GM18861 (cell line): ENCODE data around the gene SERPINB12.

Source experiments
- ATAC-seq: cut with Tn5 transposase; IDR thresholded peaks from one replicate; pipeline ENCODE4 v1.9.1; 2021; ENCODE audit not compliant: unreplicated experiment

The SERPINB12 gene, protein sequence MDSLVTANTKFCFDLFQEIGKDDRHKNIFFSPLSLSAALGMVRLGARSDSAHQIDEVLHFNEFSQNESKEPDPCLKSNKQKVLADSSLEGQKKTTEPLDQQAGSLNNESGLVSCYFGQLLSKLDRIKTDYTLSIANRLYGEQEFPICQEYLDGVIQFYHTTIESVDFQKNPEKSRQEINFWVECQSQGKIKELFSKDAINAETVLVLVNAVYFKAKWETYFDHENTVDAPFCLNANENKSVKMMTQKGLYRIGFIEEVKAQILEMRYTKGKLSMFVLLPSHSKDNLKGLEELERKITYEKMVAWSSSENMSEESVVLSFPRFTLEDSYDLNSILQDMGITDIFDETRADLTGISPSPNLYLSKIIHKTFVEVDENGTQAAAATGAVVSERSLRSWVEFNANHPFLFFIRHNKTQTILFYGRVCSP

DNA sequence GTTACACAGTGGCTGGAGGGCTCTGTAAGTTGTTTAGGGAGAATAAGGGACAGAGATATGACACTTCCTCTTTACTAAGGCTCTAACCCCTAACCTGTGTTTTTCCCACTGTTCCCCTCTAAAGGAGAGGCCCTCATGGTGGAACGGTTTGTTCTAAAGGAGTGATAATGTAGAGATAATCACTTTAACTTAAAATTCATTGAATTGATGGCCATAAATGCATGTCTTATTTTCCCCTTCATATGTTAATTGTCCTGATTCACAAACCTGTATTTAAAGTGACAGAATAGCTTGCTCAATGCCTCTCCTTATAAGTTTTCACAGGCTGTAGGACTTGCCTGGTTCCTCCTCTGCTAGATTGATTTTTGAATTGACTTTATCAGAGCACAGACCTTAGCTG, at the start of gene SERPINB12:
Gene SERPINB12, plus strand, starts transcription at position 301 of the 400 bp plus-strand sequence. CDS start 13,791 bp downstream, outside the sequence.
- no peak for ATAC-seq

DNA sequence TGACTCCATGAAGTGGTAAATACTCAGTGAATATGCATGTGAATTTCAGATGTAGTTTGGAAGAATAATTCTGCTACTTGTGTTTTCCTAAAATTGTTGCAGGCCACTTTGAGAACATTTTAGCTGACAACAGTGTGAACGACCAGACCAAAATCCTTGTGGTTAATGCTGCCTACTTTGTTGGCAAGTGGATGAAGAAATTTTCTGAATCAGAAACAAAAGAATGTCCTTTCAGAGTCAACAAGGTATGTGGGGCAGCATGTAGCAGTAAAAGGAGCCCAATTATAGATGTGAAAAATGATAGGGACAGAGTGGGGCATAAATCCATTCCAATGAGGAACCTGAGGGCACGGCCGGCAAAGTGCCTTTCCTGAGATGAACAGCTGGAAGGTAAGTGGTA, 49.3 kb upstream of the SERPINB12 start:
- ATAC-seq, result no peak

DNA sequence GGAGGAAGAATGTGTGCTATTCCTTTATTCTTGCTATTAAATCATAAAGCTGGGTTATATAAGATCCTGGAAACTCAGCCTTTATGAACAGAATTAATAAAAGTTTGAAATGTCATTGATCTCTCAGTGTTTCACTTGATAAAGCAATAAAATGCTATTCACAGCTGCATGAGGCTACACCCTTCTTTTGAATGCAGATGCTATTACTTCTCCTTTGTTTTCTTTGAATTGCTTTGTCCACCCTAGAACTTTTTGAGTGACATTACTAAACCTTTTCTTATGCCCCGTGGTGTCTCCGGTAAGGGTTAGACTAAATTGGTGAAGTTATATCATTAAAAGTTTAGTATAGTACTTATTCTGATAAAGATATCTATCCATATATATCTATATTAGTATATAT, 46.5 kb upstream of the SERPINB12 start:
- no peak for ATAC-seq

DNA sequence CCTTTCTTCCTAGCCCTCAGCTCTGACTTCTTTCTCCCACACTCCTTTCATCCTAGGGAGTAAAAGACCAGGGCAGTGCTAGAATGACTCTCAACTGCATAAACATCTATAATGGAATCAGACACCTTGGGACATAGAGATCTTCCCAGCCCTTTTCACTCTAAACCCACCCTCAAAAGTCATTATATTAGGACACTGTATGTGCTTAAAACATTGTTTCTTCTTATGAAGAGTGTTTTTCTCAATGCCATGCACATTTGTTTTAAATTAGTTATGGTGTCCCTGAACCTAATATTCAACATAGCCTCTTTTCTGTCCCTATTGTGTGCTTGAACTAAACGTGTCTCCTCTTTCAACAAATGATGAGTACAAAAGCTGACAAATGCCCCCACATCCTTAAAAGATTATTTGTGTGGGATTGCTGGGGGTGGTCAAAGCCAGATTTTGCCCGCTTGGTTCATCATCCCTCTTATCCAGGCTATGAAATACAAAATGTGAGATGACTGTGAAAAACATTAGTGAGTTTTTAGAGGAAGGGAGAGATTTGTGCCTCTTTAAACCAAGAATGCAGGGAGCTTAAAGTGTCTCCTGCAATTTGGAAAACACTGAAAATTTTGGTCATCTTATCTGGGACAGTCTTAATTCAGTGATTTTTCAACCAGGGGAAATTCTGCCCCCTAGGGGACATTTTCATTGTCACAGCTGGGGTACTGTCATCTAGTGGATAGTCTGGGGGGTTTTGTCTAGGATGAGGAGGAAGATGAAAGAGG, 36.4 kb upstream of the SERPINB12 start:
- no peak for ATAC-seq

DNA sequence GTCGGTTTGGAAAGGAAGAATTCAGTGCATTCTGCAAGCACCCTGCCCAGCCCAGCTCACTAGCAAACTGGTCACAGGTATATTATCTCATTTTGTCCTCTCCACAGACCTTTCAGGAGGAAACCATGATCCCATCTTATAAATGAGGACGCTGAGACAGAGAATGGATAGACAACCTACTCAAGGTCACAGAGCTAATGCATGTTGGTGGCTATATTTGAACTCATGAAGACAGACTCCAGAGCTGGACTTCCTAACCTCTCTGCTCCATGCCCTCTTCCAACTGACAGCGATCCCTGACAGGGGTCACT, 35.9 kb upstream of the SERPINB12 start:
- ATAC-seq, result no peak

DNA sequence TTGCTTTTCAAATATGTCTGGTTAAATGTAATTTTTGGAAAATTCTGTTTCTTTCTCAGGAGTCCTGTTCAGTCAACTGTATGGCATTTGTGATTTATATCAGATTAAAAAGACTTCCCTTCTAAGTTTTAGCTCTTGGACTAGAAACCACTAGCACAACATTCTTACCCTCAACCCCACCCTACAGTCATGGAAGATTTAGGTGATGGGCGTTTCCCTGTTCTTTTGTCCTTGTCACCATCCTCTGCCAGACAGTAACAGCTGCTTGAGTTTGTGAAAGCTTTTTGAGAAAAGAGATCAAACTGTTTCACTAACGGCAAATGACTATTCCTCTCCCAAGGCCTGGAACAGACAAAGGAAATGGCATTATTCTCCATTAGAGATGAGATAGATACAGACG, 33.6 kb upstream of the SERPINB12 start:
- ATAC-seq, result no peak

DNA sequence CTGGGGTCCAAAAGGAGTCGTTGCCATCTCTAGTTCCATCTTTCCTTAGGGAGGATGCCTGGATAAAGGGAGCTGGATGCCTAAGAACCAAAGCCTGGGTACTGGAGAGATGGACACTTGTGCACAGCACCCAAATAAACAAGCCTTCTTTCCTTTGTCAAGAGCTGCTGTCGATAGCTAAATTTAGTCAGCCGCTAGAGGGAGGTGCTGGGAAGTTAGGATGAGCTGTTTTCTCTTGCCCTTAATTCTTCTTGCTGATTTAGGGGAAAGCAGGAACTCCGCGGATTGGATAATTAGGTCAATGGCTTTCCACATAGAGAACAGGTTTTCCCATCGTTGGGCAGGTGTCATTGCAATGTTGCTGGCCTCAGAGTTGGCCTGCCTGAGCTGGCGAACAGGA, 30.9 kb upstream of the SERPINB12 start:
- no peak for ATAC-seq

DNA sequence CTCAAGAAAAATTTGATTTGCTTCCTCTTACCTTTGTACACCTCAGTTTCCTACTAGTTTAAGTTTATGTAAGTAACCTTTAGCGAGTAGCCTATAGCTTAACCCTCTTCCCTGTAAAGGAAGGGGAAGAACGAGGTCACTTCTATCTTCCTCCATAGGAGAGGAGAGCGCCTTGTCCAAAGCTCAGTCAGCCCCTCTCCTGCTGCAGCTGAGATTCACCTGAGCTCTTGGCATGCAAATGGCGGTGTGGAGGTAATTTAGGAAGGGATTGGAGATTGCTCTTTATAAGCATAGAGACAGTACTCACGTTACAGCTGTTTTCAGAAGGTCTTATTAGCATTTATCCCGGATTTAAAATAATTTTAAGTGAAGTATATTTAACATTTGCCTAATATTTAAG, 27.8 kb upstream of the SERPINB12 start:
- no peak for ATAC-seq

DNA sequence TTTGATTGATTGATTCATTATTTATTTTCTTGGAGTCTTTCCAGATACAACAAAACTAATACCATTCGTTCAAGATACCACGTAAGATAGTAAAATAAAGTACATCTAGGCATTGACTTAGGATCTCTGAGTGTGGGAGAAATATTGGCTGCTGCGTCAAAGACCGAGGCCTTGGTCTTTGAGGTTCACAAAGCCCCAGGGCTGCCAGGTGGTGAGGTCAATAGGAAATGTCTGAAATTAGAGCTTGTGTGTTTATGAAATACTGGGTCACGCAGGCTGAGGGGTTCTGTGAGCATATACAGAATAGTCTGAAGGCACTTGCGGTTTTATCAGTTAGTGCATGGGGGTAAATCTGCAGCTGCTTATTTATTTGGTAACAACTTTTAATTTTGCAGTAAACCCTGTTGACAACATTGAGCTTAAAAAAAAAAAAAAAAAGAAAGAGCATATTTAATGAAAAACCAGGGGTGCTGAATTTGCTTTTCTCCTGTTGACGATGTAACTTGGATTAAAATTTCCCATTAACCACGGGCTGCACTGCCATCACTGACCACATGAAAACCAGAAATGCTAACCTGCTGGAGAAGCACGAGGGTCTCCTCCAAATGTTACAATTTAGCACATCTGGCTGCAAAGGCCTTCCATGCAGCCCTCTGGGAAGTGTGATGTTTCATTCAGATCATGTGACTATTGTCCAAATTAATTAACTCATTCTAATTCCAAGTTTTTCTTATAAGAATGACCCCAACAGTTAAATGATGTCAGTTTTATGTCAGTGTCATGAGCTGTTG, 27.1 kb upstream of the SERPINB12 start:
- no peak for ATAC-seq

DNA sequence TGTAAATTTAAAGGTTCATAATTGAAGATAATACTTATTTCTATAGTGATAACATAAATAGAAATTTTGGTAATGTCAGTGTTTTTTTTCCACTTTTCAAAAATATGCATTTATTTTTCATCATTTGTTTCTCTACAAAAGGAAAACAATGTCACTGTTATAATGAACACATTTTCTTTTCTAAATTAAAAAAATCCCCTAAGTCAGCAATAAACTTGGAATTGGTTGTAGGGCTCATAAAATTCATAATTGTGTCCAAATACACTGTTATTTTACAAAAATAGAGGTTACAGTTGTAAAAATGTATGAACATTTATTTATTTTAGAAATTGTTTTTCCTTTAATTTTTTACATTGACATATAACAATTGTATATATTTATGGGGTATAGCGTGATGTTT, 26.4 kb upstream of the SERPINB12 start:
- no peak for ATAC-seq

DNA sequence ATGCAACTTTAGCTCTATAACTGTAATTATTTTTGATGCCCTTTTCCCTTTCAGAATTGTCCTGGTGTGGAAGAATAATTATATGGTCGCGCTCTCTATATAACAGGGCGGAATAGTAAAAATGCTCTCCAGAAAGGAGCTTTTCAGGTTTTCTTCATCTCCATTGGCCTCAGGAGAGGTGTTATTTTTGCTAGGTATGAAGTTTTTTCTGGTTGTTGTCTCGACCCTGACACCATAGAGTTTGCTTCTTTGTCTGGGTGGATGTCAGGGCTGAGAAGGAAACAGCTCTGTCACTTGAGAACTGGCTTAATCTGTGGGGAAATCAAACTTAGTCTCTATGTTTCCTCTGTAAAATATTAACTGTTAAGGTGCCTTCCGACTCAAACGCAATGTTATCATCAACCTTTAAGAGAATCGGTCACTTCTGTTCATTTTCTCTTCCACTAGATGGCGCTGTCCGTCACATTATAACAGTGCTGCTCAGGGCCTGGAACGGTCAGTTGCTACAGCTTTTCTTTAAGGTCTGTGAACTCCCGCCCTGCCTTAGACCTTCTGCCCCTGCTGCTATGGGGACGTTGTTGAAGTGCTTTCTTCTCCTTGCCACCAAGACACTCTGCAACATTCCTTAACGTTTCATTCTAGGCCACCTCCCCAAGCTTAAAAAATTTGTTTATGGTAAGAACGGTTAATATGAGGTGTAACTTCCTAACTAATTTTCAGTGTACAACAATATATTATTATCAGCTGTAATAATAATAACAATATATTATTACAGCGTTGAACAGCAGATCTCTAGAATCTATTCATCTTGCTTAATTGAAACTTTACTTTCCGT, 23.8 kb upstream of the SERPINB12 start:
- peak; percentile 94 for ATAC-seq

DNA sequence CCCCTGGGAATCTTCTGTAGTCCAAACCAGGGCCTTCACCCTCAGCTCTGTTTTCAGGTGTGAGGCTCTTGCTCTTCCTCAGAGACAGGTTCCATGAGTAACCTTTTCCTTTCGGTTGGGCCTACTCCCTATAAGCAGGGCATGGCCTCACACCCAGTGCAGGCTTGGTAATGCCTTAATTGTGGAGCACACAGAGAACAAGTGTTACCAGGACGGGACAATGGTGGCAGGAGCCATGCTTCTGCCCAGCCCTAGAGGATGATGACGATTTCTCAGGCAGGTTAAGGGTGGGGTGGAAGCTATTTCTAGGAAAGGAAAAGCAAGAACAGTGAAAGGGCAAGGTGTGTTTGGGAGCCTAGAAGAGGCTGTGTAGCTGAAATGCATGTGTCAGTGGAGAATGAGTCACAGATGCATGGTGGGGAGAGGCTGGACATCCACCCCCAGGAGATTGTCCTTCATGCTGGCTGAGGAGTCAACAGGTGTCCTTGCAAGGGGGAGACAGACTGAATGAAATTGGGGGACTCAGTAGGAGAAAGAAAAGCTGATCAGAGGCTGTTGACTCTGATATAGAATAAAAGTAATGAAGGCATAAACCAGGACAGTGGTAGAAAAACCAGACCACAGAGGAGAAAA, 22.0 kb upstream of the SERPINB12 start:
- no peak for ATAC-seq

DNA sequence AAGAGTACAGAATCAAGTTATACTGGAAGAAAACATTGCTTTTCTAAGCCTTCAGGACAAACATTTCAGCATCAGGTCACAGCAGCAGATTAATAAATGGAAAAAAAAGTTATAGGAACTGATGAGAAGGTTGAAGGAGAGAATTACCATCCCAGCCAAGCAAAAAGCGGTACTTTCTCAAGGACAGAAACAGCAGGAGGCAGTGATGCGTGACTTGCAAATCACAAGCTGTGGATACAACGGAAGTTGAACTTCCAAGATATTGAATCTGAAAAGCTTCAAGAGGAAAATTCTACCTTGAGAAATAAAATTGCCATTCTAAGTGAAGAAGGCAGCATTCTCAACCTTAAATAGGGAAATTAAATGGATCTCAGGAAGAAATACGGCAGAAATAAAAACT, 18.5 kb upstream of the SERPINB12 start:
- ATAC-seq, result no peak

DNA sequence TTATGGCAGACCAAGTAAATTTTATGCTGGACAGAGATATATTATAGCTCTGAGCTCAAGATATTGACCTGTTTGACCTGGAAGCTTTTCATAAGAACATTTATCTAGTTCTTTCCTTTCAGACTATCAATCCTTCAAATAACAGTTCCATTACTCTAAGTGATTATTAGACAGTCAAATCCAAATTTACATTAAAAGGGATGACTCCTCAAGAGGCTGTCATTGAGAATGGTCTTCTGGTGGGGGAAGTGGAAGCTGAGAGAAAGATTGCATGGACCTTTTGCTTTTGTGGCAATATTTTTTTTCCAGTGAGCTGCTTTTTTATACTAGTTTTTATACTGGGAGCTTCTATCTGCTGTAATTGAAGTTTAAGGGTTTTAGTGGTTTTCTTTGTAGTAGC, 14.9 kb upstream of the SERPINB12 start:
- ATAC-seq, result no peak

DNA sequence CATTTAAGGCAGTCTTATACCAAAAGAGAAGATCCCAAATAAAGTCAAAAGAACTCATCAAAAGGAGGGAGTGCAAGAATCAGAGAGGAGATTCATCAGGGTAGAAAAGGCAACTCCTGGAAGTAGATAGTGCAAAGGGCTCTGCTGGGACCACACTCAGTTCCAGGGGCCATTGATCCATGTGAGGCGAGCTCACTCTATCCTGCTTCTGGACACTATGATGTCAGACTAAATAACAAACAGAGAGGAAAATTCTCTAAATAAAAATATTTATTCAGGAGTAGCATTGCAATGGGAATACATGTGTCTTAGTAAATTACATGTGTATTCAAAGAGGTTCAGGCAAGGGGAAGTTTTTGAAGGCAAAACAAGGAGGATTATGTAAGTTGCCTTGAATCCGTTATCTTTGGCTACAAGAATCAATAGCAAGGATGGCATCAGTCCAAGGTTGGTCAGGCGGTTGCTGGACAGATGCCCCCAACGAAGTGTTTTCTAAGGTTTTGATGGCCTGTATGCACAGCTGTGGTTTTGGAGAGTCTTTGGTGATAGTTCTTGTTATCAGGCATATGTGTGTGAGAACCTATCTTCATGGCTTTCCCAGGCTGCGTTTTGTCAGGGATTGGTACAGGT, 13.2 kb upstream of the SERPINB12 start:
- no peak for ATAC-seq

DNA sequence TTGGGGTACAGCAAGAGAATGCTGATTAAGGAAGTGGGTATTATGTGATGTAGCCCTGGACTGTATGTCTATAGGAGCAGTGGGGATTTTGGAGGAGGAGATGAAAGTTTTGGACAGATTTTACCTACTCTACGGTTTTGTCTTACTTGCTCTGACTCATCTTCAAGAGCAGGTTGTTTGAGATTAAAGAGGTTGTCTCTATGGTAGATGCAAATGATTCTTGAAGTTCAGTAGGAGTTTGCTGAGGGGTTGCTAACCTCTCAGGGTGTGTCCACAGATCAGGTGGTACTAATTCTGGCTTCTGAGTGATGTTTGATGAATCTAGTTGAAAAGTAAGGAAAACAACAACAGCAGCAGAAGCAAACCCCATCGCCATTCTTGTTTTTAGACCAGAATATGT, 9.7 kb upstream of the SERPINB12 start:
- no peak for ATAC-seq

DNA sequence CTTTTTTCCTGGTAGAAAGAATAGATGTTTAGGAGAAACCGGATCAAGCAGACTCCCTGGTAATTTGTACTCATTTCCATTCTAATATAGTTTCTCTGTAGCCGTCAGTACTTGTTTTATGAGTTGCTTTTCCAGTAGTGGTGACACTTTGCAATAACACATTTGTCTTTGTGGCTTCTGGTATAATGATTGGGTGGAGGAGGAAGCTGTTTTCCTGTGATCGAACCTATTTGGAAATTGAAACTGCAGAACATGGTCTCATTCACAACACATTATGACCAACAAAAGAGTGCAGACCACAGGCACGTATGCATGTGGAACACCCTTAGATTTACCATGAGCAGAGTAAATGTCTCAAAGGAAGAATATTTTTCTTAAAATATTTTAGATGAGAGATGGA, 7.6 kb upstream of the SERPINB12 start:
- no peak for ATAC-seq

DNA sequence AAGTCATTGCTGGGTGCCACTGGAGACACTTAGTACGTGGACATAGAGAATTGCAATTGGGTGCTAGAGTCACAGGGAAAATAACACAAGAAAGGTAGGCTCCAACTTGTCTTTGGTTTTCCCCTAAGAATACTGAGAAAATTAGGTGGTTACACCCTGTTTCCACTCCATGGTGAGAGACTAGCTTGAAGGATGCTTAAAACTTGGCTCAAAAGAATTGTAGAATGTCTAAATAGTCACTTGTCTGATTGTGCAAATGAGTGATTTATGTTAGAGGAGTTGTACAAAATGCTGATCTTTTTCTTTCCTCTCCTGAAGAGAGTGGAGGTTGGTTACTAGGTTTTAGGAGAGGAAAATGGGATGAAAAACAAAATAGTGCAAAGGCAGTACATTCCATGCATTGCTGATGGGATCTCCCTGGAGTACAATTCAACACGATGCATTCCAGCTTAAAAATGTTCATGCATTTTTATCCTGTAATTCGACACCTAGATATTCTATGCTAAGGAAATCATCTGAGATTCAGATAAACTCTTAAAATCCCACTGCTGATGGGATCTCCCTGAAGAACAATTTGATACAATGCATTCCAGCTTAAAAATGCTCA, 2.2 kb upstream of the SERPINB12 start:
- ATAC-seq, result no peak

DNA sequence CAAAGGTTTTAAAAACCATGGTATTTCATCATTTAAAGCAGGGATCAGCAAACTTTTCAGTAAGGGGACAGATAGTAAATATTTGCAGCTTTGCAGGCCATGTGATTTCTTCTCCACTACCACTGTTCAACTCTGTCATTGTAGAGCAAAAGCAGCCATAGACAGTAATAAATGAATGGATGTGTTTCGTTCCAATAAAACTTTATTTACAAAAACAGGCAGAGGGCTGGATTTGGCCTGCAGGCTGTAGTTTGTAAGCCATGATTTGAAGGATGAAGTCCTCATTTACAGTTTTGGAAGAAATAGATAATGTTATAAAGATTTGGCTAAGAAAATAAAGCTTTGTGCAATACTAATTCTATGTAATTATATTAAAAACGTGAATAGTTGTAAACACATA, 1.8 kb downstream of the SERPINB12 start:
- ATAC-seq, result no peak

DNA sequence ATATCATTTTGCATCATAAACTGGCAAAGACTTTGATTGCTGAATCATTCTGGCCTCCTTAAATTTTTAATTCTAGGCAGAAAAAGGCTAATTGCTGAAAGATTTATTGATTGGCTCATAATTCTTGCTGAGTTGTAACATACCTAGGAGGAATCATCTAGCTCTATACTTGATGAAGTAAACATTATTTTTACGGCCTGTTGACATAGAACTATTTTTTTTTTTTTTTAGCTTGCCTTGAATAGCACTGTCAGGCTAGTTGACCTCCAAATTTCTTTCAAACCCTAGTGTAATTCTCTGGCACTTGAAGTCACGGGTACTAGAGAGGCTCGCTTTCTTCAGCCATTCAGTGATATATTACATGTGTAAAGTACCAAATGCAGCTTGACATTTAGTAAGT, 2.8 kb downstream of the SERPINB12 start:
- no peak for ATAC-seq
